AG09309 (cell line): Measurements from ENCODE around the gene GAA.

Experiments used
- DNase-seq: peaks from one replicate; pipeline ENCODE4 v3.0.0-alpha.2; 2010; ENCODE audit warnings: low read depth
- H3K4me3 ChIP-seq: 2 replicates; pipeline ENCODE4 v1.5.1; 2011; ENCODE audit warnings: mild to moderate bottlenecking, low read depth, low read length, moderate library complexity; ENCODE audit not compliant: control insufficient read depth
- CTCF ChIP-seq: IDR thresholded peaks from 2 replicates; pipeline ENCODE4 v1.5.1; 2011; ENCODE audit warnings: mild to moderate bottlenecking, low read depth, low read length, inconsistent platforms; ENCODE audit not compliant: insufficient read depth, control insufficient read depth; ENCODE audit errors: missing control alignments

GAA gene

GRCh38 chr17:80129006-80129565 lies 27.7 kb downstream of the GAA start:
- no peak overlapping the region for H3K4me3 ChIP-seq
- DNase-seq = no peak
- no peak for TF ChIP-seq CTCF

GRCh38 chr17:80130992-80131391 lies 29.6 kb downstream of the GAA start:
- no peak for DNase-seq
- no peak for TF ChIP-seq CTCF
- H3K4me3 ChIP-seq = no peak overlapping the region

DNA sequence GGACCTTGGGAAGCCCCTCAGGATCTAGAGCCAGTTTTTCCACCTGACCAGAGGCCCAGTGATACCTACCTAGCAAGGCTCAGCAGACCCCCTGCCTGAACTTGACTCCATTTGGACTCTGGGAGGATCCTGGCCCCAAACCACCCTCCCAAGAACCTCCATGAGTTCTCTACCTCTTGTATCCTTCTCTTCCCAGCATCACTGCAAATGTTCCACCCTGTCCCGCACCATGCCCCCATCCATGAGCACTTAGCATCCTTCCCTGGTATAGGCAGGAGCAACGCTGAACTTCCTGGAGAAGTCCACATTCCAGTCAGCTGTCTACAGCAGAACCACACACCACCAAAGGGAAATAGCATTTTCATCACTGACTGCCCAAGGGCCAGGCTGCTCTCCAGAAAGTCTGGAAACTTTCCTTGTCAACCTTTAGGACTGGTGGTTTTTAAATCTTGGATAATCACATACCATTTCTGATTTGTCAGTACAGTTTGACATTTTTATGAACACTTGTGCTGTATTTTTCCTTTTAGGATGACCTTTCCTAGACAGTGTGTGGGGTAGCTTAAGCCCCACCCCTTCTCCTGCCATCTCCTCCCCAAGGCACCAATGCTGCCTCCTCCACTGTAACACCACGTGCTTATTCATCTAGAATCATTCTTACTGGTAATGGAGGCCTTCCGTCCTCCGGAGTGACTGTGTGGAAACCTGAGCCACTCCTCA lies 31.7 kb downstream of the GAA start:
- no peak for DNase-seq
- H3K4me3 ChIP-seq = no peak overlapping the region
- no peak for TF ChIP-seq CTCF

DNA sequence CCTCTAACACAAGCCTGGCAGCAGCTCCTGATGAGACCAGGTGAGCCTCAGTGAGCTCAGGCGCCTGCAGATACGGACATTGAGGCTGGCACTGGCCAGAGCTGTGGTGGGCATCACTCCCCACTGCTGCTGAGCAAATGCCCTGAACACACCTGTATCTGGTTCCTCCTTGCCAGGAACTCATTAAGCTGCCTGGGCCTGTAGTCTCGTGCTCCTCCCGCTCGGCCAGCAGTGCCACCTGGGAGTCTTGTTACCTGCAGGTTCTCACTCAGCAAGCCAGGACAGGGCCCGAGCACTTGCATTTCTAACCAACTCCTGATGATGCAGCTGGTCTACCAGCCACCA lies 32.2 kb downstream of the GAA start:
- no peak for DNase-seq
- no peak for TF ChIP-seq CTCF
- H3K4me3 ChIP-seq = no peak overlapping the region

GRCh38 chr17:80137131-80137530 lies 35.8 kb downstream of the GAA start:
- no peak for TF ChIP-seq CTCF
- no peak for DNase-seq
- H3K4me3 ChIP-seq = no peak overlapping the region

- no peak overlapping the region for H3K4me3 ChIP-seq
- no peak for DNase-seq
- no peak for TF ChIP-seq CTCF
These were observed 37.6 kb downstream of the GAA start for GRCh38 chr17:80138856-80139426.
